GM12878 (cell line): Measurements from ENCODE around the gene RAB31. TPM values are rescaled to one million over a fixed set of nuclear protein-coding genes. Genes with fewer than 3 reads are reported as not detected.

Experiments
- ATAC-seq: fragments of 200-7000 bp; cut with Tn5 transposase; 3 replicates; pipeline ENCODE4 v1.9.1; 2020; ENCODE audit warnings: mild to moderate bottlenecking, moderate library complexity
- BruUV-seq: library from RNA; stranded (reverse); fragments of 400-500 nt; replicated peaks from 2 replicates; lab custom pipeline; 2021; lab: Mats Ljungman, UMichigan
- CTCF ChIA-PET: fragments of 300-600 bp; sonication (Branson Sonifier 250); formaldehyde crosslinking; extraction: SDS; loops from one replicate; lab custom pipeline; 2021; ENCODE audit warnings: inconsistent platforms; lab: Yijun Ruan, JAX
- POLR2A ChIA-PET: fragments of 350-600 bp; formaldehyde crosslinking; extraction: SDS; loops from one replicate; lab custom pipeline; 2021; ENCODE audit warnings: inconsistent platforms; lab: Charles Lee
- RAD21 ChIA-PET: fragments of 300-600 bp; sonication (Branson Sonifier 250); formaldehyde crosslinking; loops from one replicate; lab custom pipeline; 2023; ENCODE audit warnings: antibody characterized with exemption; ENCODE audit not compliant: unreplicated experiment; lab: Charles Lee
- SMC1A ChIA-PET: fragments of 300-600 bp; sonication (Branson Sonifier 250); formaldehyde crosslinking; loops from one replicate; lab custom pipeline; 2023; ENCODE audit not compliant: unreplicated experiment, uncharacterized antibody; lab: Charles Lee
- DNase-seq: peaks from one replicate; pipeline ENCODE4 v3.0.0-alpha.2; 2011; ENCODE audit warnings: low read depth, low spot score
- FAIRE-seq: peaks from 3 replicates; lab custom pipeline; 2011; peaks lifted over from hg19 to GRCh38; lab: Jason Lieb, UNC
- H2AFZ ChIP-seq: 2 replicates; pipeline ENCODE4 v1.6.0; 2011; ENCODE audit warnings: low read depth, low read length, control low read depth; ENCODE audit not compliant: control insufficient read depth
- H3K27ac ChIP-seq: 2 replicates; pipeline ENCODE4 v1.5.1; 2011; ENCODE audit warnings: control low read depth; ENCODE audit not compliant: control insufficient read depth, insufficient read depth
- H3K27me3 ChIP-seq, 2 experiments: replicated peaks in 1 of 2; 2 replicates each; pipeline versions ENCODE4 v1.6.0 to v1.6.1; 2011; ENCODE audit warnings: low read length in 1 of 2; ENCODE audit not compliant: control insufficient read depth in 2 of 2, insufficient read depth in 2 of 2
- H3K36me3 ChIP-seq, 2 experiments: 2 replicates each; pipeline ENCODE4 v1.5.1; 2011; ENCODE audit warnings: low read length in 1 of 2; ENCODE audit not compliant: control insufficient read depth in 2 of 2, insufficient read depth in 2 of 2
- H3K4me1 ChIP-seq: 2 replicates; pipeline ENCODE4 v1.6.1; 2011; ENCODE audit warnings: mild to moderate bottlenecking, low read length, moderate library complexity, mixed read lengths; ENCODE audit not compliant: control insufficient read depth, insufficient read depth
- H3K4me2 ChIP-seq: 2 replicates; pipeline ENCODE4 v1.6.0; 2011; ENCODE audit warnings: control low read depth; ENCODE audit not compliant: control insufficient read depth, insufficient read depth
- H3K4me3 ChIP-seq: fragments of 200-600 bp; sonication (generic); 2 replicates; pipeline ENCODE4 v1.5.1; 2016
- H3K79me2 ChIP-seq: 2 replicates; pipeline ENCODE4 v1.6.0; 2011; ENCODE audit warnings: low read length; ENCODE audit not compliant: control insufficient read depth, insufficient read depth
- H3K9ac ChIP-seq: 2 replicates; pipeline ENCODE4 v1.8.0; 2011; ENCODE audit warnings: low read length, control low read depth, mixed read lengths; ENCODE audit not compliant: control insufficient read depth, insufficient read depth
- H3K9me3 ChIP-seq: replicated peaks from 3 replicates; pipeline ENCODE4 v1.5.1; 2011; ENCODE audit warnings: mild to moderate bottlenecking, low read length; ENCODE audit not compliant: control insufficient read depth, insufficient read depth
- H4K20me1 ChIP-seq: 2 replicates; pipeline ENCODE4 v1.6.0; 2011; ENCODE audit not compliant: control insufficient read depth, insufficient read depth
- BMI1 ChIP-seq: fragments of 450-650 bp; IDR thresholded peaks from 2 replicates; pipeline ENCODE4 v1.6.1; 2016; ENCODE audit warnings: mild to moderate bottlenecking, moderate library complexity, borderline replicate concordance
- GABPA ChIP-seq: IDR thresholded peaks from 2 replicates; pipeline ENCODE4 v1.6.1; 2014; ENCODE audit warnings: antibody characterized with exemption, low read depth, mild to moderate bottlenecking, inconsistent platforms
- HCFC1 ChIP-seq: fragments of 150-350 bp; IDR thresholded peaks from 2 replicates; pipeline ENCODE4 v1.6.1; 2014; ENCODE audit warnings: low read length
- POU2F2 ChIP-seq: IDR thresholded peaks from 3 replicates; pipeline ENCODE4 v1.6.1; 2011; ENCODE audit warnings: low read depth, mild to moderate bottlenecking, low read length, borderline replicate concordance
- SUZ12 ChIP-seq: fragments of 200-600 bp; sonication (generic); IDR thresholded peaks from one replicate; pipeline ENCODE4 v1.6.1; 2018; ENCODE audit warnings: antibody characterized with exemption, mild to moderate bottlenecking; ENCODE audit not compliant: unreplicated experiment
- TARDBP ChIP-seq: IDR thresholded peaks from 2 replicates; pipeline ENCODE4 v1.6.1; 2016; ENCODE audit warnings: borderline replicate concordance
- TBL1XR1 ChIP-seq: IDR thresholded peaks from 2 replicates; pipeline ENCODE4 v1.6.1; 2012; ENCODE audit warnings: low read depth, low read length, improper control_type of control experiment
- YBX1 ChIP-seq: fragments of 450-650 bp; IDR thresholded peaks from 2 replicates; pipeline ENCODE4 v1.6.1; 2016; ENCODE audit warnings: antibody characterized with exemption
- WGBS: methylation state at CpG from one replicate; pipeline ENCODE4 v1.1.6; 2016; ENCODE audit warnings: low lambda C conversion rate; ENCODE audit not compliant: insufficient replicate concordance, insufficient coverage; ENCODE audit errors: missing lambda C conversion rate; 5-methylcytosine and 5-hydroxymethylcytosine counted together
- in situ Hi-C: fragments of 300-500 bp; cut with MboI; formaldehyde crosslinking; loops from 9 replicates; pipeline ENCODE4 v1.14.3; 2018; ENCODE audit warnings: mixed read lengths
- intact Hi-C: fragments of 100-400 bp; cut with micrococcal nuclease; formaldehyde crosslinking; loops from one replicate; pipeline ENCODE4 v1.14.2; 2022; ENCODE audit not compliant: unreplicated experiment
- polyA plus RNA-seq, 11 experiments: library from polyadenylated mRNA; depleted of rRNA in 4 of 11; unstranded in 6 of 11; stranded (reverse) in 5 of 11; fragments of >200 nt; fragmentation: Nextera tagmentation in 4 of 11; fragmentation: Illumina TruSeq in 1 of 11; extraction: Ambion mirVana in 4 of 11; extraction: Trizol in 1 of 11; gene quantifications; 1 replicate in 1 of 11; 2 replicates in 10 of 11; pipeline versions ENCODE4 v1.2.1 to v1.2.3, GENCODE V29; 2011 to 2016; ENCODE audit warnings: inconsistent platforms in 2 of 11, missing spikeins in 2 of 11, low read depth in 1 of 11
- total RNA-seq, 4 experiments: library from RNA; depleted of rRNA in 3 of 4; stranded (reverse); fragments of >200 nt in 3 of 4; fragmentation: Illumina TruSeq in 1 of 4; extraction: Trizol in 1 of 4; gene quantifications; 2 replicates each; pipeline versions ENCODE4 v1.2.1 to v1.2.3, GENCODE V29; 2013 to 2021
- TF ChIP-seq, protein P1 (sequence below): fragments of 450-650 bp; formaldehyde crosslinking; IDR thresholded peaks from 2 replicates; pipeline ENCODE4 v1.5.0; 2022; ENCODE audit warnings: mild to moderate bottlenecking, missing genetic modification characterization
- TF ChIP-seq, protein P2 (sequence below): fragments of 450-650 bp; IDR thresholded peaks from 2 replicates; pipeline ENCODE4 v1.6.1; 2014; ENCODE audit warnings: mild to moderate bottlenecking

Gene RAB31
- total and polyA plus RNA-seq, 10 of the 15 experiments (the other 5 are each of a cell fraction or from before 2014, with no cell fraction given), result 0.80 to 23.3 (median 12.2) TPM

DNA sequence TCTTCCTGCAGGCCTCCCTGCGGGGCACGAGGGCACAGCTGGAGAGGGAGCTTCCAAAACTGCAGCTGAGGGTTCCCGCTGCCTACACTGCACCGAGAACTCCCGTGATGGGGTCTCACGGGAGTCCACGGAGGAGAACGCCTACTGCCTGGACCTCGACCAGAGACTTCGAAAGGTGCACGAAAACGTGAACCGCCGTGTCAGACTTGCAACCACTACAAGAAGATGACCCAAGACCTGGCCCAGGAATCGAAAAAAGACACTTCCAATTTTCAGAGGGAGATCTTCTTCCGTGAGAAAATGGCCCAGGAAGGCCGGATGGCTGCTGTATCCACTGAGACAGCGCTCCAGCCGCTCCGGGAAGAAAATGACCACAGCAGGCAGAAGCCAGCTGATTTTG, 124.8 kb downstream of the RAB31 start (continued):
- TF ChIP-seq TBL1XR1 (no peak), TARDBP (no peak), GABPA (no peak), HCFC1 (no peak), BMI1 (no peak)
- TF ChIP-seq, protein P1, sequence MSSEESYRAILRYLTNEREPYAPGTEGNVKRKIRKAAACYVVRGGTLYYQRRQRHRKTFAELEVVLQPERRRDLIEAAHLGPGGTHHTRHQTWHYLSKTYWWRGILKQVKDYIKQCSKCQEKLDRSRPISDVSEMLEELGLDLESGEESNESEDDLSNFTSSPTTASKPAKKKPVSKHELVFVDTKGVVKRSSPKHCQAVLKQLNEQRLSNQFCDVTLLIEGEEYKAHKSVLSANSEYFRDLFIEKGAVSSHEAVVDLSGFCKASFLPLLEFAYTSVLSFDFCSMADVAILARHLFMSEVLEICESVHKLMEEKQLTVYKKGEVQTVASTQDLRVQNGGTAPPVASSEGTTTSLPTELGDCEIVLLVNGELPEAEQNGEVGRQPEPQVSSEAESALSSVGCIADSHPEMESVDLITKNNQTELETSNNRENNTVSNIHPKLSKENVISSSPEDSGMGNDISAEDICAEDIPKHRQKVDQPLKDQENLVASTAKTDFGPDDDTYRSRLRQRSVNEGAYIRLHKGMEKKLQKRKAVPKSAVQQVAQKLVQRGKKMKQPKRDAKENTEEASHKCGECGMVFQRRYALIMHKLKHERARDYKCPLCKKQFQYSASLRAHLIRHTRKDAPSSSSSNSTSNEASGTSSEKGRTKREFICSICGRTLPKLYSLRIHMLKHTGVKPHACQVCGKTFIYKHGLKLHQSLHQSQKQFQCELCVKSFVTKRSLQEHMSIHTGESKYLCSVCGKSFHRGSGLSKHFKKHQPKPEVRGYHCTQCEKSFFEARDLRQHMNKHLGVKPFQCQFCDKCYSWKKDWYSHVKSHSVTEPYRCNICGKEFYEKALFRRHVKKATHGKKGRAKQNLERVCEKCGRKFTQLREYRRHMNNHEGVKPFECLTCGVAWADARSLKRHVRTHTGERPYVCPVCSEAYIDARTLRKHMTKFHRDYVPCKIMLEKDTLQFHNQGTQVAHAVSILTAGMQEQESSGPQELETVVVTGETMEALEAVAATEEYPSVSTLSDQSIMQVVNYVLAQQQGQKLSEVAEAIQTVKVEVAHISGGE (CRISPR knock-in tag), result no peak
- TF ChIP-seq, protein P2, sequence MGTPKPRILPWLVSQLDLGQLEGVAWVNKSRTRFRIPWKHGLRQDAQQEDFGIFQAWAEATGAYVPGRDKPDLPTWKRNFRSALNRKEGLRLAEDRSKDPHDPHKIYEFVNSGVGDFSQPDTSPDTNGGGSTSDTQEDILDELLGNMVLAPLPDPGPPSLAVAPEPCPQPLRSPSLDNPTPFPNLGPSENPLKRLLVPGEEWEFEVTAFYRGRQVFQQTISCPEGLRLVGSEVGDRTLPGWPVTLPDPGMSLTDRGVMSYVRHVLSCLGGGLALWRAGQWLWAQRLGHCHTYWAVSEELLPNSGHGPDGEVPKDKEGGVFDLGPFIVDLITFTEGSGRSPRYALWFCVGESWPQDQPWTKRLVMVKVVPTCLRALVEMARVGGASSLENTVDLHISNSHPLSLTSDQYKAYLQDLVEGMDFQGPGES, result no peak

DNA sequence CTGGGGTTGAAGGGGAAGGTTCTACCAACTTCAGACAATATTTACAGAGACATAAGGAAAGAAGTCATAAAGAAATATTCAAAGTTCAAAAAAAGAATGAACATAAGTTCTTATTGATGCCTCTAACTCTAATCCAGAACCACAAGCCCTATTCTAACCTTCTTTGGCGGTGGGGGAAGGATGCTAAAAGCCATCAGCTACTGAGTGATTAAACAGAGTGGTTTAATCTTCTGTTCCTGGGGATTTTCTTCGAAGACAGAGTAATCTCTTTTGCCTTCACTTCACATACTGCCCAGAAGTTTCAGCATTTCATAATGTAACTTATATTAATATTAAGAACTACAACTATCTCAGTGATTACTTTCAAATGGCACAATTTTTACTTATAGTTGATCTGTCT, 126.5 kb downstream of the RAB31 start:
- FAIRE-seq (no peak), ATAC-seq (no peak), DNase-seq (no peak)
- H3K27me3 ChIP-seq, result peaks cover 0 to 4% of the 10 kb centered on the region in 2 experiments; a peak in 2 of 4 replicates
- TF ChIP-seq POU2F2 (no peak), YBX1 (no peak), TBL1XR1 (no peak), SUZ12 (no peak)
- POLR2A ChIA-PET, result no interaction called here
- in situ Hi-C loops (no loop called here), intact Hi-C loops (no loop called here)
- RAD21 ChIA-PET, result no interaction called here
- no peak overlapping the region for H3K9ac ChIP-seq
- no peaks in the 10 kb centered on the region for H4K20me1 ChIP-seq
- H2AFZ ChIP-seq, result no peak overlapping the region
- WGBS, result 89% methylated on average over 2 of the region's 2 CpGs
- H3K79me2 ChIP-seq, result no peaks in the 10 kb centered on the region
- no peak overlapping the region for H3K4me3 ChIP-seq
- SMC1A ChIA-PET, result no interaction called here
- H3K36me3 ChIP-seq, result no peaks in the 10 kb centered on the region
- CTCF ChIA-PET, result no interaction called here
- H3K27ac ChIP-seq, result no peak overlapping the region
- no TSS peak for BruUV-seq
- no peaks in the 10 kb centered on the region for H3K4me1 ChIP-seq
- H3K9me3 ChIP-seq, result no peaks in the 10 kb centered on the region
- H3K4me2 ChIP-seq, result no peak overlapping the region
